GM12878 (cell line): ENCODE results near the gene UQCRQ. TPM values are rescaled to one million over a fixed set of nuclear protein-coding genes. Genes with fewer than 3 reads are reported as not detected.

Experiments used
- ATAC-seq: fragments of 200-7000 bp; cut with Tn5 transposase; 3 replicates; pipeline ENCODE4 v1.9.1; 2020; ENCODE audit warnings: mild to moderate bottlenecking, moderate library complexity
- BruUV-seq: library from RNA; stranded (reverse); fragments of 400-500 nt; replicated peaks from 2 replicates; lab custom pipeline; 2021; lab: Mats Ljungman, UMichigan
- CTCF ChIA-PET: fragments of 300-600 bp; sonication (Branson Sonifier 250); formaldehyde crosslinking; extraction: SDS; loops from one replicate; lab custom pipeline; 2021; ENCODE audit warnings: inconsistent platforms; lab: Yijun Ruan, JAX
- POLR2A ChIA-PET: fragments of 350-600 bp; formaldehyde crosslinking; extraction: SDS; loops from one replicate; lab custom pipeline; 2021; ENCODE audit warnings: inconsistent platforms; lab: Charles Lee
- RAD21 ChIA-PET: fragments of 300-600 bp; sonication (Branson Sonifier 250); formaldehyde crosslinking; loops from one replicate; lab custom pipeline; 2023; ENCODE audit warnings: antibody characterized with exemption; ENCODE audit not compliant: unreplicated experiment; lab: Charles Lee
- SMC1A ChIA-PET: fragments of 300-600 bp; sonication (Branson Sonifier 250); formaldehyde crosslinking; loops from one replicate; lab custom pipeline; 2023; ENCODE audit not compliant: unreplicated experiment, uncharacterized antibody; lab: Charles Lee
- DNase-seq: peaks from one replicate; pipeline ENCODE4 v3.0.0-alpha.2; 2011; ENCODE audit warnings: low read depth, low spot score
- FAIRE-seq: peaks from 3 replicates; lab custom pipeline; 2011; peaks lifted over from hg19 to GRCh38; lab: Jason Lieb, UNC
- H2AFZ ChIP-seq: 2 replicates; pipeline ENCODE4 v1.6.0; 2011; ENCODE audit warnings: low read depth, low read length, control low read depth; ENCODE audit not compliant: control insufficient read depth
- H3K27ac ChIP-seq: 2 replicates; pipeline ENCODE4 v1.5.1; 2011; ENCODE audit warnings: control low read depth; ENCODE audit not compliant: control insufficient read depth, insufficient read depth
- H3K27me3 ChIP-seq, 2 experiments: replicated peaks in 1 of 2; 2 replicates each; pipeline versions ENCODE4 v1.6.0 to v1.6.1; 2011; ENCODE audit warnings: low read length in 1 of 2; ENCODE audit not compliant: control insufficient read depth in 2 of 2, insufficient read depth in 2 of 2
- H3K36me3 ChIP-seq, 2 experiments: 2 replicates each; pipeline ENCODE4 v1.5.1; 2011; ENCODE audit warnings: low read length in 1 of 2; ENCODE audit not compliant: control insufficient read depth in 2 of 2, insufficient read depth in 2 of 2
- H3K4me1 ChIP-seq: 2 replicates; pipeline ENCODE4 v1.6.1; 2011; ENCODE audit warnings: mild to moderate bottlenecking, low read length, moderate library complexity, mixed read lengths; ENCODE audit not compliant: control insufficient read depth, insufficient read depth
- H3K4me2 ChIP-seq: 2 replicates; pipeline ENCODE4 v1.6.0; 2011; ENCODE audit warnings: control low read depth; ENCODE audit not compliant: control insufficient read depth, insufficient read depth
- H3K4me3 ChIP-seq: fragments of 200-600 bp; sonication (generic); 2 replicates; pipeline ENCODE4 v1.5.1; 2016
- H3K79me2 ChIP-seq: 2 replicates; pipeline ENCODE4 v1.6.0; 2011; ENCODE audit warnings: low read length; ENCODE audit not compliant: control insufficient read depth, insufficient read depth
- H3K9ac ChIP-seq: 2 replicates; pipeline ENCODE4 v1.8.0; 2011; ENCODE audit warnings: low read length, control low read depth, mixed read lengths; ENCODE audit not compliant: control insufficient read depth, insufficient read depth
- H3K9me3 ChIP-seq: replicated peaks from 3 replicates; pipeline ENCODE4 v1.5.1; 2011; ENCODE audit warnings: mild to moderate bottlenecking, low read length; ENCODE audit not compliant: control insufficient read depth, insufficient read depth
- H4K20me1 ChIP-seq: 2 replicates; pipeline ENCODE4 v1.6.0; 2011; ENCODE audit not compliant: control insufficient read depth, insufficient read depth
- ATF7 ChIP-seq: fragments of 450-650 bp; IDR thresholded peaks from 2 replicates; pipeline ENCODE4 v1.6.1; 2016; ENCODE audit warnings: low read depth, mild to moderate bottlenecking
- CUX1 ChIP-seq: IDR thresholded peaks from 2 replicates; pipeline ENCODE4 v1.6.1; 2012; ENCODE audit warnings: improper control_type of control experiment, low read depth, low read length; ENCODE audit not compliant: insufficient replicate concordance
- EP300 ChIP-seq, 2 experiments: fragments of 150-350 bp in 1 of 2; IDR thresholded peaks; 2 replicates each; pipeline ENCODE4 v1.6.1; 2011 to 2012; ENCODE audit warnings: low read depth in 2 of 2, low read length in 2 of 2, borderline replicate concordance in 1 of 2, improper control_type of control experiment in 1 of 2, inconsistent platforms in 1 of 2; ENCODE audit not compliant: control insufficient read depth in 1 of 2
- JUND ChIP-seq: IDR thresholded peaks from 2 replicates; pipeline ENCODE4 v1.6.1; 2012; ENCODE audit warnings: low read depth, mild to moderate bottlenecking, low read length, improper control_type of control experiment, moderate library complexity
- KLF5 ChIP-seq: fragments of 450-650 bp; IDR thresholded peaks from 2 replicates; pipeline ENCODE4 v1.6.1; 2014; ENCODE audit warnings: mild to moderate bottlenecking; ENCODE audit not compliant: partially characterized antibody
- MEF2A ChIP-seq: IDR thresholded peaks from 2 replicates; pipeline ENCODE4 v1.6.1; 2011; ENCODE audit warnings: low read depth, mild to moderate bottlenecking, low read length, moderate library complexity; ENCODE audit not compliant: insufficient read depth
- NFXL1 ChIP-seq: fragments of 450-650 bp; IDR thresholded peaks from 2 replicates; pipeline ENCODE4 v1.6.1; 2017; ENCODE audit warnings: antibody characterized with exemption, mild to moderate bottlenecking, borderline replicate concordance
- PAX5 ChIP-seq: IDR thresholded peaks from 2 replicates; pipeline ENCODE4 v1.6.1; 2011; ENCODE audit warnings: low read depth, low read length, borderline replicate concordance
- PML ChIP-seq: IDR thresholded peaks from 2 replicates; pipeline ENCODE4 v1.6.1; 2012; ENCODE audit warnings: low read length, inconsistent platforms
- REST ChIP-seq: IDR thresholded peaks from 2 replicates; pipeline ENCODE4 v1.6.1; 2012; ENCODE audit warnings: mild to moderate bottlenecking, low read depth, low read length
- SIN3A ChIP-seq: IDR thresholded peaks from 2 replicates; pipeline ENCODE4 v1.6.1; 2012; ENCODE audit warnings: low read depth, low read length, improper control_type of control experiment
- SMARCA5 ChIP-seq: fragments of 450-650 bp; IDR thresholded peaks from 2 replicates; pipeline ENCODE4 v1.6.1; 2017; ENCODE audit warnings: mild to moderate bottlenecking
- STAT1 ChIP-seq: fragments of 450-650 bp; conservative IDR thresholded peaks from 2 replicates; pipeline ENCODE4 v1.6.1; 2014; ENCODE audit warnings: antibody characterized with exemption, mild to moderate bottlenecking
- WRNIP1 ChIP-seq: IDR thresholded peaks from 2 replicates; pipeline ENCODE4 v1.6.1; 2011; ENCODE audit warnings: low read depth, low read length, improper control_type of control experiment, borderline replicate concordance
- YBX1 ChIP-seq: fragments of 450-650 bp; IDR thresholded peaks from 2 replicates; pipeline ENCODE4 v1.6.1; 2016; ENCODE audit warnings: antibody characterized with exemption
- ZZZ3 ChIP-seq: IDR thresholded peaks from 2 replicates; pipeline ENCODE4 v1.6.1; 2011; ENCODE audit warnings: low read depth; ENCODE audit not compliant: control insufficient read depth, insufficient read length
- WGBS: methylation state at CpG from one replicate; pipeline ENCODE4 v1.1.6; 2016; ENCODE audit warnings: low lambda C conversion rate; ENCODE audit not compliant: insufficient replicate concordance, insufficient coverage; ENCODE audit errors: missing lambda C conversion rate; 5-methylcytosine and 5-hydroxymethylcytosine counted together
- in situ Hi-C: fragments of 300-500 bp; cut with MboI; formaldehyde crosslinking; loops from 9 replicates; pipeline ENCODE4 v1.14.3; 2018; ENCODE audit warnings: mixed read lengths
- intact Hi-C: fragments of 100-400 bp; cut with micrococcal nuclease; formaldehyde crosslinking; loops from one replicate; pipeline ENCODE4 v1.14.2; 2022; ENCODE audit not compliant: unreplicated experiment
- polyA plus RNA-seq, 11 experiments: library from polyadenylated mRNA; depleted of rRNA in 4 of 11; unstranded in 6 of 11; stranded (reverse) in 5 of 11; fragments of >200 nt; fragmentation: Nextera tagmentation in 4 of 11; fragmentation: Illumina TruSeq in 1 of 11; extraction: Ambion mirVana in 4 of 11; extraction: Trizol in 1 of 11; gene quantifications; 1 replicate in 1 of 11; 2 replicates in 10 of 11; pipeline versions ENCODE4 v1.2.1 to v1.2.3, GENCODE V29; 2011 to 2016; ENCODE audit warnings: inconsistent platforms in 2 of 11, missing spikeins in 2 of 11, low read depth in 1 of 11
- total RNA-seq, 4 experiments: library from RNA; depleted of rRNA in 3 of 4; stranded (reverse); fragments of >200 nt in 3 of 4; fragmentation: Illumina TruSeq in 1 of 4; extraction: Trizol in 1 of 4; gene quantifications; 2 replicates each; pipeline versions ENCODE4 v1.2.1 to v1.2.3, GENCODE V29; 2013 to 2021

UQCRQ gene
- total and polyA plus RNA-seq, 10 of the 15 experiments (the other 5 are each of a cell fraction or from before 2014, with no cell fraction given), result 121 to 1,579 (median 408) TPM

GRCh38 chr5:132826424-132827082 is 39.9 kb upstream of the UQCRQ start:
- no TSS peak for BruUV-seq
- no peak for TF ChIP-seq CUX1
- no peak for TF ChIP-seq EP300 (IDR thresholded peaks at IDR 0.05; ENCODE audit: borderline replicate concordance in 1 of 2, control insufficient read depth in 1 of 2, low read depth in 2 of 2, low read length in 2 of 2)
- no peak for TF ChIP-seq ATF7
- TF ChIP-seq SMARCA5, result no peak
- no peak for TF ChIP-seq YBX1
- no peak for TF ChIP-seq JUND
- no peak for TF ChIP-seq SIN3A
- TF ChIP-seq PML, result no peak
- no peak for TF ChIP-seq ZZZ3
- no peak for TF ChIP-seq NFXL1
- TF ChIP-seq WRNIP1, result no peak
- TF ChIP-seq PAX5, result no peak
- no peak for TF ChIP-seq MEF2A
- TF ChIP-seq KLF5, result no peak
- TF ChIP-seq REST, result no peak
- TF ChIP-seq STAT1, result no peak

More at GRCh38 chr5:132826424-132827082, 39.9 kb upstream of the UQCRQ start:
- Histone ChIP-seq H3K27ac (no peak overlapping the region), H3K27me3 (peaks cover 0 to 2% of the 10 kb centered on the region in 2 experiments; a peak in 2 of 4 replicates), H3K4me1 (no peaks in the 10 kb centered on the region; the same call in 1 of the 2 replicates), H4K20me1 (no peaks in the 10 kb centered on the region), H3K9ac (no peak overlapping the region), H3K36me3 (no peaks in the 10 kb centered on the region), H2AFZ (no peak overlapping the region), H3K79me2 (no peaks in the 10 kb centered on the region), H3K4me3 (no peak overlapping the region), H3K9me3 (no peaks in the 10 kb centered on the region), H3K4me2 (no peak overlapping the region)
- SMC1A ChIA-PET, result interaction anchor here (2.2 to 10.9 kb wide), 2 partner anchors 72 to 323 kb away, joined by 7 to 129 read pairs; no protein-coding TSS in a partner anchor
- intact Hi-C loops (no loop called here), in situ Hi-C loops (loop anchor here (10.0 kb wide), 1 partner anchor 302 kb away; no protein-coding TSS in a partner anchor)
- POLR2A ChIA-PET, result no interaction called here
- CTCF ChIA-PET, result interaction anchor here (0.6 to 1.0 kb wide), 5 partner anchors 9 to 299 kb away, joined by 3 to 4 read pairs (median 3); partner anchors contain the start of genes GDF9 and UQCRQ
- DNase-seq (no peak), ATAC-seq (no peak), FAIRE-seq (no peak)
- RAD21 ChIA-PET, result interaction anchor here (1.4 kb wide), 1 partner anchor 19 kb away, joined by 3 read pairs; no protein-coding TSS in a partner anchor
- 66% methylated on average over 5 of the region's 6 CpGs for WGBS
